HL-60 (cell line): Measurements from ENCODE around the gene BSND.

Experiments used
- DNase-seq, 2 experiments: peaks; one replicate each; pipeline ENCODE4 v3.0.0-alpha.2; 2010 to 2020; ENCODE audit warnings: low read depth in 1 of 2, low spot score in 1 of 2
- H3K27ac ChIP-seq: fragments of 250-450 bp; sonication (Bioruptor Pico); replicated peaks from 2 replicates; pipeline ENCODE4 v1.5.1; 2020; ENCODE audit warnings: mild to moderate bottlenecking, moderate library complexity
- H3K27me3 ChIP-seq: fragments of 250-450 bp; sonication (Bioruptor Pico); 2 replicates; pipeline ENCODE4 v1.5.1; 2021; ENCODE audit warnings: mild to moderate bottlenecking, moderate library complexity; ENCODE audit not compliant: insufficient read depth, poor library complexity, severe bottlenecking
- H3K4me3 ChIP-seq: replicated peaks from 2 replicates; pipeline ENCODE4 v1.5.1; 2011; ENCODE audit warnings: mild to moderate bottlenecking, control low read depth, low read length; ENCODE audit not compliant: insufficient read depth
- GABPA ChIP-seq: IDR thresholded peaks from 2 replicates; pipeline ENCODE4 v1.6.1; 2012; ENCODE audit warnings: low read depth
- POLR2AphosphoS5 ChIP-seq: IDR thresholded peaks from 2 replicates; pipeline ENCODE4 v1.6.1; 2012; ENCODE audit warnings: low read depth
- SPI1 ChIP-seq: IDR thresholded peaks from 2 replicates; pipeline ENCODE4 v1.6.1; 2012; ENCODE audit warnings: low read depth, mild to moderate bottlenecking, borderline replicate concordance
- TF ChIP-seq, protein P1 (sequence below): IDR thresholded peaks from 2 replicates; pipeline ENCODE4 v1.6.1; 2012; ENCODE audit warnings: low read depth; ENCODE audit not compliant: insufficient replicate concordance
- TF ChIP-seq, protein P2 (sequence below): IDR thresholded peaks from one replicate; pipeline ENCODE4 v1.5.1; 2011; ENCODE audit warnings: low read length, control low read depth, inconsistent platforms; ENCODE audit not compliant: insufficient read depth

Gene BSND

DNA sequence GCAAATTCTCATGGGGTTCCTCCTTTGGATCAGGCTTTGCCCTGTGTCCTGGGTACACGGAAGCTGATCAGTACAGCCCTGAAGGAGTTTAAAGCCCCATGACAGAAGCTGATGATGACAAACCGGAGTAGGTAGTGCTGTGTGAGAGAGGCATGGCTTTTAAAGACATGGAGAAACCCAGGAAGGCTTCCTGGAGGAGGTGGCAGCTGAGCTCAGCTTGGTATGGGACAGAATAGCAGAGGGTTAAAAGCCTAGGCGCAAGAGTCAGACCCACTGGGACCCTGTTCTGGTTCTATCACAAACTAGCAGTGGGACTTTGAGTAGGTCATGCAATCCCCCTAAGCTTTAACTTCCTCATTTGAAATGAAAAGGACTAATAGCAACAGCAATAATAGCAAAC, 12.2 kb upstream of the BSND start:
- TF ChIP-seq SPI1 = no peak
- no peak for TF ChIP-seq GABPA
- TF ChIP-seq, protein P1, sequence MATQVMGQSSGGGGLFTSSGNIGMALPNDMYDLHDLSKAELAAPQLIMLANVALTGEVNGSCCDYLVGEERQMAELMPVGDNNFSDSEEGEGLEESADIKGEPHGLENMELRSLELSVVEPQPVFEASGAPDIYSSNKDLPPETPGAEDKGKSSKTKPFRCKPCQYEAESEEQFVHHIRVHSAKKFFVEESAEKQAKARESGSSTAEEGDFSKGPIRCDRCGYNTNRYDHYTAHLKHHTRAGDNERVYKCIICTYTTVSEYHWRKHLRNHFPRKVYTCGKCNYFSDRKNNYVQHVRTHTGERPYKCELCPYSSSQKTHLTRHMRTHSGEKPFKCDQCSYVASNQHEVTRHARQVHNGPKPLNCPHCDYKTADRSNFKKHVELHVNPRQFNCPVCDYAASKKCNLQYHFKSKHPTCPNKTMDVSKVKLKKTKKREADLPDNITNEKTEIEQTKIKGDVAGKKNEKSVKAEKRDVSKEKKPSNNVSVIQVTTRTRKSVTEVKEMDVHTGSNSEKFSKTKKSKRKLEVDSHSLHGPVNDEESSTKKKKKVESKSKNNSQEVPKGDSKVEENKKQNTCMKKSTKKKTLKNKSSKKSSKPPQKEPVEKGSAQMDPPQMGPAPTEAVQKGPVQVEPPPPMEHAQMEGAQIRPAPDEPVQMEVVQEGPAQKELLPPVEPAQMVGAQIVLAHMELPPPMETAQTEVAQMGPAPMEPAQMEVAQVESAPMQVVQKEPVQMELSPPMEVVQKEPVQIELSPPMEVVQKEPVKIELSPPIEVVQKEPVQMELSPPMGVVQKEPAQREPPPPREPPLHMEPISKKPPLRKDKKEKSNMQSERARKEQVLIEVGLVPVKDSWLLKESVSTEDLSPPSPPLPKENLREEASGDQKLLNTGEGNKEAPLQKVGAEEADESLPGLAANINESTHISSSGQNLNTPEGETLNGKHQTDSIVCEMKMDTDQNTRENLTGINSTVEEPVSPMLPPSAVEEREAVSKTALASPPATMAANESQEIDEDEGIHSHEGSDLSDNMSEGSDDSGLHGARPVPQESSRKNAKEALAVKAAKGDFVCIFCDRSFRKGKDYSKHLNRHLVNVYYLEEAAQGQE = no peak
- TF ChIP-seq POLR2AphosphoS5 = no peak
- TF ChIP-seq, protein P2, sequence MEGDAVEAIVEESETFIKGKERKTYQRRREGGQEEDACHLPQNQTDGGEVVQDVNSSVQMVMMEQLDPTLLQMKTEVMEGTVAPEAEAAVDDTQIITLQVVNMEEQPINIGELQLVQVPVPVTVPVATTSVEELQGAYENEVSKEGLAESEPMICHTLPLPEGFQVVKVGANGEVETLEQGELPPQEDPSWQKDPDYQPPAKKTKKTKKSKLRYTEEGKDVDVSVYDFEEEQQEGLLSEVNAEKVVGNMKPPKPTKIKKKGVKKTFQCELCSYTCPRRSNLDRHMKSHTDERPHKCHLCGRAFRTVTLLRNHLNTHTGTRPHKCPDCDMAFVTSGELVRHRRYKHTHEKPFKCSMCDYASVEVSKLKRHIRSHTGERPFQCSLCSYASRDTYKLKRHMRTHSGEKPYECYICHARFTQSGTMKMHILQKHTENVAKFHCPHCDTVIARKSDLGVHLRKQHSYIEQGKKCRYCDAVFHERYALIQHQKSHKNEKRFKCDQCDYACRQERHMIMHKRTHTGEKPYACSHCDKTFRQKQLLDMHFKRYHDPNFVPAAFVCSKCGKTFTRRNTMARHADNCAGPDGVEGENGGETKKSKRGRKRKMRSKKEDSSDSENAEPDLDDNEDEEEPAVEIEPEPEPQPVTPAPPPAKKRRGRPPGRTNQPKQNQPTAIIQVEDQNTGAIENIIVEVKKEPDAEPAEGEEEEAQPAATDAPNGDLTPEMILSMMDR = no peak
- Histone ChIP-seq H3K27me3 (peaks cover 2% of the 10 kb centered on the region), H3K4me3 (no peak overlapping the region), H3K27ac (no peak overlapping the region)
- no peak for DNase-seq

DNA sequence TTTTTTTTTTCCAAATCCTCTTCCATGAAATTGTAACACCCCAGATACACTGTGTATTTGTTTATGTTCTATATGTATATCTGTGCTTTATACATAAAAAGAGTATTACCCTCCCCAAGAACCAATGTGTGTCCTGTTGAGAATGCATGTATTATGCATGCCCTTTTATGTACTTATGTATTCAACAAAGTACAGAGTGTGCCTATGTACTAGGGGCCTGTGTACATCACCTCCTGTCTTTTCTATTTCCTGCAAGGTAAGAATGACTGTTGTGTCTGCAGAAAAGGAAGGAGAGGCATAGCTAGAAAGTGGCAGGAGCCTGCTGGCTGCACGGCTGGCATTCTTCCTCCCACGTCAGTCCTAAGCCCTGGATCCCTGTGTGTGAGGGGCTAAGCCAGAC, 11.3 kb upstream of the BSND start:
- no peak for DNase-seq
- Histone ChIP-seq H3K27me3 (no peaks in the 10 kb centered on the region), H3K4me3 (no peak overlapping the region), H3K27ac (no peak overlapping the region)
- TF ChIP-seq GABPA (no peak), POLR2AphosphoS5 (no peak), SPI1 (no peak)
- TF ChIP-seq, protein P2 = no peak
- TF ChIP-seq, protein P1 = no peak

DNA sequence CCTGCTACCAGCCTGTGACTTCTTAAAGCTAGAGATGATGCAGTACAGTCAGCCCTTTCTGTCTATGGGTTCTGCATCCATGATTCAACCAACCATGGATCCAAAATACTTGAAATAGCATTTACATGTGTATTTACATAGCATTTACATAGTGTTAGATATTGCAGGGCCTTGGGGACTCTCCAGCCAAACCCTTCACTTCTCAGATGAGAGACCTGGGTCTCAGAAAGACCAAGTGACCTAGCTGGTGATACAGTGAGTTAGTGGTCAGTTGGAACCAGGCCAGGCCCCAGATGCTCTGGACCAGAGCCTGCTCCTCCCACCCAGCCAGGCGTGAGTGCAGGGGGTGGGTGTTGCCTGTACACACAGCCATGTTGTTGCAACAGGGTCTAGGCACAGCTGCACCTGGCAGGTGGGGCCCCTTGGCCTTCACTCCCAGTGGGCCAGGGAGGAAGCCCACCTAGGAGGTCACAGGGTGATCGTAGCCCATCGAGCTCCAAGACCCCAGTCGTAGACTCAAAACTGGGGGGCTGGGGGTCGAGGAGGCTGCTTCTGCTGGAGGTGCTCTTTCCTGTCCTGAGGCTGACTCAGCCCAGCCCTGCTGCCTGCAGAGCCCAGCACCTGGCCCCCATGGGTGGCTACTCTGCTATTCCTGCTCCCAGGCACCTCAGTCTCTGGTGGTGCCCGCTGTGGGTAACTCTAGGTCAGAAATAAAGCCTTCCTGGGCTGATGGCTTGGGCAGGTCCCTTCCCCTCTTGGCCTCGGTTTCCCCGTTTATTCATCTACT, 10.6 kb upstream of the BSND start:
- TF ChIP-seq SPI1 (no peak), GABPA (no peak), POLR2AphosphoS5 (no peak)
- TF ChIP-seq, protein P1 = no peak
- TF ChIP-seq, protein P2 = no peak
- Histone ChIP-seq H3K4me3 (no peak overlapping the region), H3K27me3 (no peaks in the 10 kb centered on the region), H3K27ac (no peak overlapping the region)
- DNase-seq = no peak
